T-helper 1 cell treated with Interleukin-12 subunit alpha and Interleukin-12 subunit beta and Interleukin-4 antibody, amounts not matched to agents 30 μg/mL and 1 μg/mL, for 36 hours (primary cell): ENCODE measurements around the gene SCN9A.

Experiments
- H3K27ac Mint-ChIP-seq: one replicate; pipeline ENCODE4 v1.8.0; 2021; ENCODE audit warnings: mild to moderate bottlenecking, mixed read lengths
- H3K27me3 Mint-ChIP-seq: one replicate; pipeline ENCODE4 v1.8.0; 2021; ENCODE audit warnings: low read depth, mixed read lengths
- H3K36me3 Mint-ChIP-seq: one replicate; pipeline ENCODE4 v1.8.0; 2021; ENCODE audit warnings: low read depth, mixed read lengths
- H3K4me1 Mint-ChIP-seq: one replicate; pipeline ENCODE4 v1.8.0; 2021; ENCODE audit warnings: low read depth, mixed read lengths
- H3K4me3 Mint-ChIP-seq: one replicate; pipeline ENCODE4 v1.8.0; 2021; ENCODE audit warnings: mild to moderate bottlenecking, moderate library complexity, mixed read lengths
- H3K9me3 Mint-ChIP-seq: one replicate; pipeline ENCODE4 v1.8.0; 2021; ENCODE audit warnings: mixed read lengths

The SCN9A gene

DNA sequence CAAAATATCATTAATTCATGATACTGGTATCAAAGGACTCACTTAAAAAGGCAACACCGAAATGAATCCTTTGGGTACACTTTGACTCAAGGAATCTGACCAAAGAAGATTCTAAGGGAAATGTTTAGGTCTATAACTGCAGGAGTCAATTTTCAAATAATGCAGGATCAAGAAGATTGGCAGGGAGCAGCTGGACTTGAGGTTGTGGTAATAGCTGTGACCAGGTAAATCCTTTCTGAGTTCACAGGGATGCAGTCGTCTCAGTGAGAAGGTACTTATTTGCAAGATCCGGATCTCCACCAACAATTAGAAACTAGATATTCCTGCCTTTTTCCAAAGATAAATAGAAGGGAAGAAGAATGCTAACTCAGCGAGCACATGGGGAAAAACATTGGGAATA is 96.9 kb downstream of the SCN9A start:
- no peaks in the 10 kb centered on the region for H3K36me3 Mint-ChIP-seq
- no peaks in the 10 kb centered on the region for H3K9me3 Mint-ChIP-seq
- H3K27ac Mint-ChIP-seq: no peak overlapping the region
- no peaks in the 10 kb centered on the region for H3K4me1 Mint-ChIP-seq
- H3K4me3 Mint-ChIP-seq: no peak overlapping the region
- H3K27me3 Mint-ChIP-seq: no peaks in the 10 kb centered on the region

DNA sequence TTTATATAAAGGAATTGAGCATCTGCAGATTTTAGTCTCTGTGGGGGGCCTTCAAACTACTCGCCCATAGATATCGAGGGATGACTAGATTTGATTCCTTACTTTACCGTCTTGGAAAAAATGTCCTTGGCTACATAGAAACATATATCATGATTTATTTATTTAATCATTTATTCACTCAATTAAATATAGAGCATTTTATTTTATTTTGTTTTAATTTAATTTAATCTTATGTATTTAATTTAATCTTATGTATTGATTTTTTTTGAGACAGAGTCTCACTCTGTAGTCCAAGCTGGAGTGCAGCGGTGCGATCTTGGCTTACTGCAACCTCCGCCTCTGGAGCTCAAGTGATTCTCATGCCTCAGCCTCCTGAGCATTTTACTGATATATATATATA is 105.4 kb downstream of the SCN9A start:
- H3K4me1 Mint-ChIP-seq: no peaks in the 10 kb centered on the region
- no peaks in the 10 kb centered on the region for H3K36me3 Mint-ChIP-seq
- no peaks in the 10 kb centered on the region for H3K27me3 Mint-ChIP-seq
- H3K4me3 Mint-ChIP-seq: no peak overlapping the region
- H3K27ac Mint-ChIP-seq: no peak overlapping the region
- H3K9me3 Mint-ChIP-seq: no peaks in the 10 kb centered on the region

DNA sequence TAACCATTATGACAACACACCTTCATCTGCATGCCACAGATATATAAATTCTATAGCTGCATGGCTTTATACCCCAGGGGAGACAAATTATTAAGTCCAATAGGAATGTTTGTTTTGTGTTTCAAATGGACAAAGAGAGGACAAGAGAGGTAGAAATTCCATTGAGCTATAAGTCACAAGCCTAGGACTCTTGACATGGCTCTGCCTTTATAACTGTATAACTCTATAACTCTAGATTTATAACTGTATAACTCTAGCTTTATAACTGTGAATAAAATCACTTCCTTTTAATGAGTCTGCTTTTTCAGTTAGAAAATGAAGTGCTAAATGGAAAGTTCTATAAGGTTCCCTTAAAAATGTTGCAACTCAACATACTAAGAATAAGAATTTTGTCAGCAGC is 106.4 kb downstream of the SCN9A start:
- no peaks in the 10 kb centered on the region for H3K27me3 Mint-ChIP-seq
- no peaks in the 10 kb centered on the region for H3K36me3 Mint-ChIP-seq
- H3K4me3 Mint-ChIP-seq: no peak overlapping the region
- H3K9me3 Mint-ChIP-seq: no peaks in the 10 kb centered on the region
- H3K27ac Mint-ChIP-seq: no peak overlapping the region
- no peaks in the 10 kb centered on the region for H3K4me1 Mint-ChIP-seq

DNA sequence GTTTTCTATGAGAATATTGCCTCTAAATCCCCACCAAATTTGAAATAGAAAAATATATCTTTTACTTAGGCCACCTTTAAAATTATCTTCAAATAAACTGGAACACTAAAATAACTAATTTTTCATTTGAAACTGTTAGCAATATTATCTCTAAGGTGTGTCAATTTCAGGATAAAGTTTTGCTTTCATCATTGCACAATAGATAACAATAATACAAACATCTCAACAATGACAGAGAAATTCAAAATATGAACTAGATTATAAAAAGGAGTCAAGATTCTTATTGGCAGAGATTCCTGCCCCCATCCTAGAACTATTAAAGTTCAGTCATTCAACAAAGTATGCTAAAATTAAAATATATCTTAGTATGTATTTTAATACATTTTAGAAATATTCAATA is 117.9 kb downstream of the SCN9A start:
- Mint-ChIP-seq H3K4me1 (no peaks in the 10 kb centered on the region), H3K27ac (no peak overlapping the region), H3K36me3 (no peaks in the 10 kb centered on the region), H3K27me3 (no peaks in the 10 kb centered on the region), H3K9me3 (no peaks in the 10 kb centered on the region), H3K4me3 (no peak overlapping the region)

DNA sequence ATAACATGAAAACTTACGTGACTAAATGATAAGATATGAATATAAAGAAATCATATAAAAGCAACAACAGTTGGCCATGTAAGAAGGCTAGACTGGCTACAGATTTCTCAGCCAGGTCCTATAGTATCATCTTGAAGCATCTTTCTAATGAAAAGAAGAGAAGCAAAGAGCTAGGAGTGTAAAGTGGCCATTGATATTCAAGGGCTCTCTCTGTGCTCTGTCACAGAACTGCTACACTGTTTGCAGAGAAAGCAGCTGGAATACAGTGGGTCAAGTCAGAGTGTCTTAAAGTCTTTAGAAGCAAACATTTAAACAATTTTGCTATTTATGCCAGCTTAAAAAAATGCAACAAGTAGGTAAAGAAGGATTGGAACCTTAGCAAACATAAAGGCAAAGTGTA is 118.8 kb downstream of the SCN9A start:
- Mint-ChIP-seq H3K36me3 (no peaks in the 10 kb centered on the region), H3K27me3 (no peaks in the 10 kb centered on the region), H3K27ac (no peak overlapping the region)

DNA sequence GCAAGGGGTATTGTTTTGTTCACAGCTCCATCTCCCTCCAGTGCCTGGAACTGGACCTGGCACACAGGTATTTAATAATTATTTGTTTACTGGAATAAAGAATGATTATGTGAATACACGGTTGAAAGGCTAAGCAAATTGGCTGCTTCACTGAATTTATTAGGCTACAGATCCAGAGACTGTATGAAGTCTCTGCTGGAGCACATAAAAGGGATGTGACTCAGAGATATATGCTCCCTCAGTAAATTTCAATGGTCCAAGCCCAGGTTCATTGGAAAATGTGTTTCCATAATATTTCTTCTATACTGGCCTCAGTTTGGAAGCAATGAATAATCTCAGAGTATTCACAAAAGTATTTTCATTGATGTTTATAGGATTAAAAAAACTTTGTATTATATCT is 126.4 kb downstream of the SCN9A start:
- Mint-ChIP-seq H3K4me1 (no peaks in the 10 kb centered on the region), H3K4me3 (no peak overlapping the region), H3K27ac (no peak overlapping the region), H3K27me3 (no peaks in the 10 kb centered on the region), H3K9me3 (no peaks in the 10 kb centered on the region), H3K36me3 (no peaks in the 10 kb centered on the region)

More for the DNA sequence above, 118.8 kb downstream of the SCN9A start:
- H3K4me3 Mint-ChIP-seq: no peak overlapping the region
- no peaks in the 10 kb centered on the region for H3K4me1 Mint-ChIP-seq
- no peaks in the 10 kb centered on the region for H3K9me3 Mint-ChIP-seq

DNA sequence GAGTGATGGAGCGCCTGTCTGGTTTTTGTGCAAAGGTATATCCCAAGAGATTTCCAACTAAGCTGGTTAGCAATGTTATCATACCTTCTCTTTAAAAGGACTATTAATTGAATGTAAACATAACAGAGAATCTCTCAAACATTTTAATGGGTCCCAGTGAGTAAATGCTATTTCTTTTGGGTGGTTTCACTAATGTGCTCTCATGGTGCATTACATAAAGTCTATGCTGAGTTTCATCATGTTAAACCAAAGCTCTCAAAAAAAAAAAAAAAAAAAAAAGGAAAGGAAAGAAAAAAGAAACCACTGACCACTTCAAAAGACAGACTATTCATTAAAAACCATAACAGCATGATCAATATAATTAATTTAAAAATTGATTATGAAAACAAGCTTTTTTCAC is 128.8 kb downstream of the SCN9A start:
- H3K27ac Mint-ChIP-seq: no peak overlapping the region
- H3K4me1 Mint-ChIP-seq: no peaks in the 10 kb centered on the region
- no peaks in the 10 kb centered on the region for H3K27me3 Mint-ChIP-seq
- no peaks in the 10 kb centered on the region for H3K36me3 Mint-ChIP-seq
- H3K4me3 Mint-ChIP-seq: no peak overlapping the region
- H3K9me3 Mint-ChIP-seq: no peaks in the 10 kb centered on the region

DNA sequence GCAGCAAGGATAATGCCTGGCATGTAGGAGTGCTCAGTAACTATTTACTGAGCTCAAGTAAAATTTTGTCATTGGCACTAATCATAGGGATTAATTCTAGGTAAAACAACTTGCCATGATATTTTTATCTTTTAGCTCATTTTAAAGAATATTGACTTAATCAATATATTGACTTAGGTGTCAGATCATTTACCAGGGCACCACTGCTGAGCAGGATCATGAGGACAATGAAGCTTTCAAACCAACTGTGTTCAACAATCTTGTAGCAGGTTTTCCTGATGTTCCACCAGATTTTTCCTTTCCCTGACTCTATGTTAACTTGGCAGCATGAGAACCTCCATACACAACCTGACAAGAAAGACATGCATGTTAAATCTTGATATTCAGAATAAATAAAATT is 133.4 kb downstream of the SCN9A start:
- Mint-ChIP-seq H3K36me3 (no peaks in the 10 kb centered on the region), H3K27ac (no peak overlapping the region), H3K9me3 (no peaks in the 10 kb centered on the region), H3K27me3 (no peaks in the 10 kb centered on the region), H3K4me1 (no peaks in the 10 kb centered on the region), H3K4me3 (no peak overlapping the region)

DNA sequence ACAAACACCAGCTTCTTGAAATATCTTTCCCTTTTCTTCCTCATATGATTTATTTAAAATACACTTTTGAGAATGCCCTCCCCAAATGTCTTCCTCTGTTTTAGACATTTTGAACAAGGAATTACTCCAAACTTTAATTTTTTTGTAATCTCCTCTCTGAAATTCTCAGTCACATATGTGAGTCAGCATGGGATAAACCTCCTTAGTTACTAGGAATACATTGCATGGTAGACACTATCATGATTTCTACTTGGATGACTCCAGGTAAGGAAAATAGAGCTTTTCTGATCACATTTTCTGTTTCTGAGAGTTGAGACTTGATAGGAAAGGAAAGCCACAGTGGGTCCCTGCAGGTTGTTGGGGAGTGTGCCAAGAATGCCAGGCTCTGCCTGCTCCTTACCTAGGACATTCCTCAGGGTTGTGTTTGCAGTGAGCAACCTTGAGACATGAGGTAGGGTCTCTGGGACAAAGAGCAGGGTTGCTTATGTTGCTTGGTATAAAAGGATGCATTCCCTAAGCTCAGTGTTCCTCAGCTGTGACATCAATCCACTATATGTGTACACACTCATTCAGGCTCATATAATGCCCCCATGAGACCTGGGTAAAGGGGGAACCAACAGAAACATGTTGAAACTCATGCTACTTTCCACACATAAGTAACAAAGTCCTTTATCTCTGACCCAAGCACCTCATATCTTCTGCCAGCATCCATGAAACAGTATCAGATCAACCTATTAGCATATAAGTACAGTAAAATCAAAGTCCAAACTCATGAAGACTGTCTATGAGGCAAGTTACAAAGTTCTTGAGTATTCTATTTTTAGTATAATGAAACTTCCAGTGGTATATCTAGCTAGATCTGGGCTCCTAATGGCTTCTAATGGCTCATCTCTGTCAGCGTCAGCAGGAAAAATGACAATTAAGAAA is 135.1 kb downstream of the SCN9A start:
- H3K27me3 Mint-ChIP-seq: no peaks in the 10 kb centered on the region

DNA sequence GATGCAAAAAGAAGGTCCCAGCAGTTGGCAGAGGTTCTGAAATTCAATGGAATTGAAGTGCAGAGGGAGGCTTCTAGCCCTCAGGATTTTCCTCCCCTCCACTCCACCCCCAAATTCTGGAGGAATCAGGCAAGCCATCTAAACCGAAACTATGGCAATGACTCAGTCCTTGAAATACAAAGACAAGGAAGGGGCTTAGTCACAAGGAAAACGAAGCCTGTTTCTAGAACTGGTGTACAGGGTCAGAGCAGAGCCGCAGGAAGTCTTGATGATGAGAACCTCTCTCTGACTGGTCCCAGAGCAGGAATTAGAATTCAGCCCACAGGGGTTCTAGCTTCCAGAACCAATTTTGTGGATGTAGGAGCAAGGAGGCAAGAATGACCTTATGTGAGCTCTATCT is 136.2 kb downstream of the SCN9A start:
- Mint-ChIP-seq H3K4me1 (no peaks in the 10 kb centered on the region), H3K27ac (no peak overlapping the region), H3K4me3 (no peak overlapping the region)

More for the DNA sequence above, 135.1 kb downstream of the SCN9A start:
- Mint-ChIP-seq H3K27ac (no peak overlapping the region), H3K9me3 (no peaks in the 10 kb centered on the region), H3K36me3 (no peaks in the 10 kb centered on the region), H3K4me1 (no peaks in the 10 kb centered on the region), H3K4me3 (no peak overlapping the region)

DNA sequence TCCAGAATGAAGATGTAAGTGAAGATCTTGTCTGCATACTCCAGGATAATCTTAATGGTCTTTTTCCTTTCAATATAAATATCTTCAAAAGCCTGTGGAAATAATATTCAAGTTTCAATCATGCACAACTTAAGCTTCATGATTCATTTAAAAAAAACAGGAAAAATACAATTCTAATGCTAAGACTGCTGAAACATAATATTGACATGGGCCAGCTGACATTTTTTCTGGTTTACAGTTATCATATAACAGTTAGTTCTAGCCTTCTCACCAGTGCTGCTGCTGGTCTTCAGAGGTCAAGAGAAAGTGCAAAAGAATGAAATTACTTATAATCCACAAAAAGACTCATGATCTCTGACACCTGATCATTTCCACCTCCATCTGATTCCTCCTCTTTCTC is 137.6 kb downstream of the SCN9A start:
- no peak overlapping the region for H3K27ac Mint-ChIP-seq
- no peaks in the 10 kb centered on the region for H3K36me3 Mint-ChIP-seq
- no peaks in the 10 kb centered on the region for H3K4me1 Mint-ChIP-seq
- no peaks in the 10 kb centered on the region for H3K9me3 Mint-ChIP-seq
- no peaks in the 10 kb centered on the region for H3K27me3 Mint-ChIP-seq
- H3K4me3 Mint-ChIP-seq: no peak overlapping the region

More for the DNA sequence above, 136.2 kb downstream of the SCN9A start:
- no peaks in the 10 kb centered on the region for H3K36me3 Mint-ChIP-seq
- no peaks in the 10 kb centered on the region for H3K9me3 Mint-ChIP-seq
- H3K27me3 Mint-ChIP-seq: no peaks in the 10 kb centered on the region

DNA sequence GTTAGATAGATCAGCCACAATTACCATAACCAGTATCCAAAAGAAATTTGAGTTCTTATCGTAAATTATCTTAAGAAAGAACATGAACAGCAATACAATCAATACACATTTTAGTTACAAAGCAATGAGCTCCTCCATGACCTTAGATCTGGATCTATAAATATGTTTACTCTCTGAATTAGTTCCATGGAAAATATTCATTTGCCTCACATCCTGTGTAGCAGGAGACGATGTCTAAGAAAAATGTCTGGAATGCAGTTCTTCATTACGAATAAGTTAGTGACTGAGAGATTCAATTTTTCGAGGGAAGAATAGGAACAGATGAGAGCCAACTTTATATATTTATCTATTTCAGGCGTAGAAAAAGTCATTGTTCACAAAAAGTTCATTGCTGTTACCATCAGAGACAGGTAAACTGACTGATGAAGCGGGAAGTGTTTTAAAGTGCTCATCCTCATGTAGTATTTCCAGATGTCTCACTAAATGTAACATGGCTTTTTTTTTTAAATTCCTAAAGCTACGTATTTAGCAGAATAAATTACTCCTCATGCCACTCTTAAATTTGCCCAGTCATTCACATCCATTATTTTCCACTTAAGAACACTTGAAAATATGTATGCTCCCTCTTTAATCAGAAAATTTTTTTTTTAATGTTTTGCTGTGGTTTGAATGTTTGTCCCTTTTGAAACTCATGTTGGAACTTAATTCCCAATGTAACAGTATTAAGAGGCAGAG is 141.5 kb downstream of the SCN9A start:
- Mint-ChIP-seq H3K4me3 (no peak overlapping the region), H3K36me3 (no peaks in the 10 kb centered on the region), H3K27me3 (no peaks in the 10 kb centered on the region), H3K27ac (no peak overlapping the region), H3K4me1 (no peaks in the 10 kb centered on the region), H3K9me3 (no peaks in the 10 kb centered on the region)

DNA sequence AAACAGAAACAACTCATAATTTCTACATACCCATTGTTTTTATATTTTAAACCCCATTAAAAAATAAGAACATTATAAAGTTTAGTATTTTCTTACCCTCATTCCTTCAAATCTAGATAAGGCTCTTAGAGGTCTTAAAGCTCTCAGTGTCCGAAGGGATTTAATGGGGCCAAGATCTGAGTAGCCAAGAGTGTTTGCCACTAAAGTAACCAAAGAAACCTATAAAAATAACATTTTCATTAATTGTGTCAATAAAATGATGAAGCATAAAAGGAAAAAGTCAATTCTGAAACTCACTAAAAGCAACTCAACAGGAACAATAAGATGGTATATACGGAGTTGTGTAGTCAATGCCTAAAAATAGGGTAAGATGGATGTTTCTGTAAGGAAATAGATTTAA is 142.5 kb downstream of the SCN9A start:
- Mint-ChIP-seq H3K36me3 (no peaks in the 10 kb centered on the region), H3K4me1 (no peaks in the 10 kb centered on the region), H3K9me3 (no peaks in the 10 kb centered on the region), H3K27me3 (no peaks in the 10 kb centered on the region), H3K27ac (no peak overlapping the region), H3K4me3 (no peak overlapping the region)

DNA sequence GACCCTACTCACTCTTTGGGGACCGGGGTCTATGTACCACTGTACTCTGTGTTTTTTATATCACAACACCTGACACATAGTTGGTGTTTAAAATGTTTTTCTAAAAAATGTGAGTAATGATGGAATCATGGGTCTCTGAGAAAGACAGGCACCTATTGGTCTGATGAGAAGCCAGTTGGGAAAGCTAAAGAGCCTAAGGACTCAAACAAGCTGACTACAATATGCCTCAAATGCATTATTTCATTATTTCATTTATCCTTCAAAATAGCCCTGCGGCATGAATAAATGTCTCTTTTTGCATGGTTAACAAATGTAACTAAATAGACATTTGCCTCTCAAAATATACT is 145.0 kb downstream of the SCN9A start:
- H3K9me3 Mint-ChIP-seq: no peaks in the 10 kb centered on the region
- H3K27ac Mint-ChIP-seq: no peak overlapping the region
- no peaks in the 10 kb centered on the region for H3K36me3 Mint-ChIP-seq
- H3K27me3 Mint-ChIP-seq: no peaks in the 10 kb centered on the region
- H3K4me1 Mint-ChIP-seq: no peaks in the 10 kb centered on the region
- H3K4me3 Mint-ChIP-seq: no peak overlapping the region

DNA sequence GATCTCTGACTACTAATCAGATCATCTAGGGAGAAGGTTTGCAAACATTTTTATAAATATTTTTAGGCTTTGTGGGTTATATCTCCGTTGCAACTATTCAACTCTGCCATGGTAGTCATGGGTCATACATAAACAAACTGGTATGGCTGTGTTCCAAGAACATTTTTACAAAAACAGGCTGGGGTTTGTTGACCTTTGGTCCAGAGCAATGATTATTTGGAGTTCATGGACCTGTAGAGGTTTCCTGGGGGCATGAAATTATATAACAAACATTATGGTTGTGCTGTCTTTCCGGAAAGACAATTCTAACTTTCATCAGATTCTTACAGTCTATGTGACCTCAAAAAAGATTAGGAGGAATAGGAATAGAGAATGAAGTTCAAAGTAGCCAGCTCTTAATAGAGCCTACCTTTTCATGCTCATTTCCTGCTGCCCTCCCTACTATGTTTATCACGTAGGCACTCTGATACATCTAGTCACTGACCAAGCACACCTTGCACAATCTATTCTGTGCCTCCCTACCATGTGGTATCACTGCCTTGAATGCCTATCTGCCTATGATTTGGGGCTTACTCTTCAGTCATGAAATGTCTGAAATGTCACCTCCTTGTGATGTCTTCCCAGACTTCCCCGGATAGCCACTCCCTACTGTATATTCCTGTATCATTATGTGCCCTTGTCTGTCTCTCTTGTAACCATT is 145.6 kb downstream of the SCN9A start:
- Mint-ChIP-seq H3K36me3 (no peaks in the 10 kb centered on the region), H3K4me1 (no peaks in the 10 kb centered on the region), H3K27ac (no peak overlapping the region), H3K27me3 (no peaks in the 10 kb centered on the region), H3K4me3 (no peak overlapping the region), H3K9me3 (no peaks in the 10 kb centered on the region)
